H9 (cell line): ENCODE results near the gene UGT2B17. TPM values are rescaled to one million over a fixed set of nuclear protein-coding genes. Genes with fewer than 3 reads are reported as not detected.

Source experiments
- DNase-seq: peaks from one replicate; pipeline ENCODE4 v3.0.0-alpha.2; 2017
- H2AFZ ChIP-seq: one replicate; pipeline ENCODE4 v1.6.1; 2013; ENCODE audit warnings: mild to moderate bottlenecking, low read length, control low read depth, moderate library complexity
- H2AK5ac ChIP-seq: 2 replicates; pipeline ENCODE4 v1.6.1; 2013; ENCODE audit warnings: low read length, control low read depth, mixed read lengths; ENCODE audit not compliant: insufficient read length
- H2BK120ac ChIP-seq: one replicate; pipeline ENCODE4 v1.6.1; 2013; ENCODE audit warnings: low read depth, mild to moderate bottlenecking, low read length, control low read depth, inconsistent platforms; ENCODE audit not compliant: poor library complexity, severe bottlenecking
- H2BK12ac ChIP-seq: 2 replicates; pipeline ENCODE4 v1.6.1; 2013; ENCODE audit warnings: low read length, control low read depth, mixed read lengths, low read depth; ENCODE audit not compliant: insufficient read length
- H2BK15ac ChIP-seq: 2 replicates; pipeline ENCODE4 v1.6.1; 2013; ENCODE audit warnings: low read depth, low read length, control low read depth
- H2BK20ac ChIP-seq: one replicate; pipeline ENCODE4 v1.6.1; 2013; ENCODE audit warnings: low read depth, mild to moderate bottlenecking, low read length, control low read depth, inconsistent platforms; ENCODE audit not compliant: poor library complexity, severe bottlenecking
- H2BK5ac ChIP-seq: 2 replicates; pipeline ENCODE4 v1.6.1; 2013; ENCODE audit warnings: low read length, control low read depth, mixed read lengths; ENCODE audit not compliant: insufficient read length
- H3K14ac ChIP-seq: 2 replicates; pipeline ENCODE4 v1.6.1; 2013; ENCODE audit warnings: low read length, control low read depth; ENCODE audit not compliant: insufficient read depth
- H3K18ac ChIP-seq: 2 replicates; pipeline ENCODE4 v1.6.1; 2013; ENCODE audit warnings: low read depth, mild to moderate bottlenecking, mixed read lengths, low read length, control low read depth; ENCODE audit not compliant: insufficient read length
- H3K23ac ChIP-seq: 2 replicates; pipeline ENCODE4 v1.6.1; 2013; ENCODE audit warnings: low read length, control low read depth, mixed read lengths, low read depth; ENCODE audit not compliant: insufficient read length
- H3K23me2 ChIP-seq: 2 replicates; pipeline ENCODE4 v1.6.1; 2013; ENCODE audit warnings: low read depth, mild to moderate bottlenecking, mixed read lengths, low read length, control low read depth; ENCODE audit not compliant: insufficient read length, poor library complexity, severe bottlenecking
- H3K27ac ChIP-seq: 2 replicates; pipeline ENCODE4 v1.5.1; 2013; ENCODE audit warnings: low read length, control low read depth, mixed read lengths, low read depth; ENCODE audit not compliant: insufficient read length
- H3K27me3 ChIP-seq: 2 replicates; pipeline ENCODE4 v1.6.1; 2013; ENCODE audit warnings: low read length, control low read depth, inconsistent platforms; ENCODE audit not compliant: insufficient read depth
- H3K4ac ChIP-seq: 2 replicates; pipeline ENCODE4 v1.6.1; 2013; ENCODE audit warnings: low read depth, mild to moderate bottlenecking, control low read depth, inconsistent platforms, low read length, moderate library complexity
- H3K4me1 ChIP-seq: 2 replicates; pipeline ENCODE4 v1.6.1; 2013; ENCODE audit warnings: low read length, control low read depth, inconsistent platforms; ENCODE audit not compliant: insufficient read depth
- H3K4me2 ChIP-seq: 2 replicates; pipeline ENCODE4 v1.6.1; 2013; ENCODE audit warnings: low read length, control low read depth, mixed read lengths; ENCODE audit not compliant: insufficient read length, insufficient read depth
- H3K56ac ChIP-seq: 2 replicates; pipeline ENCODE4 v1.6.1; 2013; ENCODE audit warnings: low read depth, mild to moderate bottlenecking, mixed read lengths, low read length, control low read depth; ENCODE audit not compliant: insufficient read length
- H3K79me1 ChIP-seq: 2 replicates; pipeline ENCODE4 v1.6.1; 2013; ENCODE audit warnings: low read depth, mild to moderate bottlenecking, moderate library complexity, low read length, control low read depth, inconsistent platforms; ENCODE audit not compliant: insufficient read depth, poor library complexity, severe bottlenecking
- H3K79me2 ChIP-seq: 2 replicates; pipeline ENCODE4 v1.6.1; 2013; ENCODE audit warnings: low read length, control low read depth, inconsistent platforms; ENCODE audit not compliant: insufficient read depth
- H3K9ac ChIP-seq: 2 replicates; pipeline ENCODE4 v1.6.1; 2013; ENCODE audit warnings: low read length, control low read depth, mixed read lengths; ENCODE audit not compliant: insufficient read length; ENCODE audit errors: extremely low read depth
- H3K9me3 ChIP-seq: one replicate; pipeline ENCODE4 v1.6.1; 2013; ENCODE audit warnings: low read depth, low read length, inconsistent platforms; ENCODE audit not compliant: control insufficient read depth
- H3T11ph ChIP-seq: one replicate; pipeline ENCODE4 v1.6.1; 2013; ENCODE audit warnings: mild to moderate bottlenecking, low read length, control low read depth, inconsistent platforms
- H4K20me1 ChIP-seq: one replicate; pipeline ENCODE4 v1.6.1; 2013; ENCODE audit not compliant: control insufficient read depth, insufficient read length, insufficient read depth
- H4K5ac ChIP-seq: 2 replicates; pipeline ENCODE4 v1.6.1; 2013; ENCODE audit warnings: low read depth, mild to moderate bottlenecking, mixed read lengths, low read length, control low read depth; ENCODE audit not compliant: insufficient read length
- H4K8ac ChIP-seq: replicated peaks from 2 replicates; pipeline ENCODE4 v1.6.1; 2013; ENCODE audit warnings: low read length, control low read depth, mixed read lengths, low read depth; ENCODE audit not compliant: insufficient read length
- H4K91ac ChIP-seq: 2 replicates; pipeline ENCODE4 v1.6.1; 2013; ENCODE audit warnings: low read depth, mild to moderate bottlenecking, moderate library complexity, mixed read lengths, low read length, control low read depth; ENCODE audit not compliant: insufficient read length
- H3K27ac Mint-ChIP-seq, 3 experiments: 2 replicates in 2 of 3; 3 replicates in 1 of 3; pipeline ENCODE4 v1.8.0; 2020 to 2021; ENCODE audit warnings: mixed read lengths in 3 of 3, mild to moderate bottlenecking in 1 of 3, moderate library complexity in 1 of 3
- H3K27me3 Mint-ChIP-seq: 2 replicates; pipeline ENCODE4 v1.8.0; 2021; ENCODE audit warnings: low read depth, mild to moderate bottlenecking, moderate library complexity, mixed read lengths
- H3K36me3 Mint-ChIP-seq, 3 experiments: 2 replicates in 2 of 3; 3 replicates in 1 of 3; pipeline ENCODE4 v1.8.0; 2020 to 2021; ENCODE audit warnings: low read depth in 3 of 3, mixed read lengths in 3 of 3; ENCODE audit not compliant: insufficient read depth in 1 of 3
- H3K4me1 Mint-ChIP-seq, 2 experiments: 2 replicates each; pipeline ENCODE4 v1.8.0; 2020; ENCODE audit warnings: mixed read lengths in 2 of 2
- H3K4me3 Mint-ChIP-seq, 2 experiments: 2 replicates in 1 of 2; 3 replicates in 1 of 2; pipeline ENCODE4 v1.8.0; 2020 to 2021; ENCODE audit warnings: mild to moderate bottlenecking in 2 of 2, mixed read lengths in 2 of 2, moderate library complexity in 1 of 2
- H3K9me3 Mint-ChIP-seq, 2 experiments: 2 replicates in 1 of 2; 3 replicates in 1 of 2; pipeline ENCODE4 v1.8.0; 2020; ENCODE audit warnings: mild to moderate bottlenecking in 2 of 2, mixed read lengths in 2 of 2, moderate library complexity in 1 of 2
- CTCF ChIP-seq: fragments of 200-600 bp; sonication (generic); conservative IDR thresholded peaks from 3 replicates; pipeline ENCODE4 v1.8.0; 2021; ENCODE audit warnings: antibody characterized with exemption, mild to moderate bottlenecking
- WGBS: extraction: QIAGEN DNeasy Blood & Tissue Kit; methylation state at CpG from one replicate; pipeline ENCODE4 v1.1.7; 2013; ENCODE audit warnings: missing lambda C conversion rate, low lambda C conversion rate, mixed read lengths; ENCODE audit not compliant: insufficient read length; ENCODE audit errors: extremely low coverage; 5-methylcytosine and 5-hydroxymethylcytosine counted together
- total RNA-seq: library from RNA; stranded (reverse); gene quantifications from 2 replicates; pipeline ENCODE4 v1.2.1, GENCODE V29; 2021

The UGT2B17 gene
- total RNA-seq, 1 experiment from 2014 or later = not detected

DNA sequence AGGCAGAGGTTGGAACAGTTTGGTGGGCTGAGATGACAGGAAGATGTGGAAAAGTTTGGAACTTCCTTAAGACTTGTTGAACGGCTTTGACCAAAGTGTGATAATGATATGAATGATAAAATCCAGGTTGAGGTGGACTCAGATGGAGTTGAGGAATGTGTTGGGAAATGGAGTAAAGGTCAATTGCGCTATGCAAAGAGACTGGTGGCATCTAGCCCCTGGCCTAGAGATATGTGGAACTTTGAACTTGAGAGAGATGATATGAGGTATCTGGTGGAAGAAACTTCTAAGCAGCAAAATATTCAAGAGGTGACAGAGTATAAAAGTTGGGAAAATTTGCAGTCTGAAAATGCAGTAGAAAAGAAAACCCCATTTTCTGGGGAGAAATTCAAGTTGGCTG lies 21.4 kb upstream of the UGT2B17 start:
- Histone ChIP-seq H3K4ac (no peak overlapping the region), H3K23me2 (no peaks in the 10 kb centered on the region), H2AFZ (no peak overlapping the region), H2BK12ac (no peak overlapping the region), H3T11ph (no peak overlapping the region), H3K79me2 (no peaks in the 10 kb centered on the region), H3K27ac (no peak overlapping the region), H3K4me2 (no peak overlapping the region), H3K18ac (no peak overlapping the region), H4K5ac (no peak overlapping the region), H4K91ac (no peak overlapping the region), H3K23ac (no peak overlapping the region), H3K27me3 (no peaks in the 10 kb centered on the region), H3K14ac (no peak overlapping the region), H4K8ac (no peak overlapping the region), H3K56ac (no peak overlapping the region), H4K20me1 (no peaks in the 10 kb centered on the region), H2BK15ac (no peak overlapping the region), H2AK5ac (no peak overlapping the region), H2BK120ac (no peak overlapping the region), H2BK20ac (no peak overlapping the region), H3K9ac (no peak overlapping the region), H3K4me1 (no peaks in the 10 kb centered on the region), H3K9me3 (no peaks in the 10 kb centered on the region), H3K79me1 (no peaks in the 10 kb centered on the region), H2BK5ac (no peak overlapping the region)
- Mint-ChIP-seq H3K27me3 (no peaks in the 10 kb centered on the region), H3K4me3 (no peak overlapping the region), H3K36me3 (no peaks in the 10 kb centered on the region), H3K4me1 (no peaks in the 10 kb centered on the region), H3K9me3 (no peaks in the 10 kb centered on the region; a peak in 1 of 5 replicates), H3K27ac (no peak overlapping the region)
- no peak for TF ChIP-seq CTCF
- no CpG with 5 or more reads among the region's 2 CpGs for WGBS
- no peak for DNase-seq
